ENCODE data around the gene RACGAP1.

DNA sequence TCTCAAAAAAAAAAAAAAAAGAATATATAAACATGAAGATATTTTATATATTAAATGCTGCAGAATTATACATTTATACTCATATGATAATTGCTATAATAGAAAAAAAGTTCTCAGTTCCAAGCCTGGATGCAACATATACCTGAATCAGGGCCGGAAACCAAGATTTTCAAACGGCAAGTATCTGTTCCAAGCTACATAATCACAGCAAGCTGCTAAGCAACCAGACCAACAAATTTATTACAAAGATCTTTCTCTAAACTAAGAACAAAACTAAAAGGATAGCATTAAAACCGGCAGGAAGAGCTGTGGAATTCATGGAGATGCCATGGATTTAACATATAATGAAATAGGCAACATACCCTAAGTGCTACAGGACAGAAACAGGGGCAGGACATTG is 7.1 kb downstream of the RACGAP1 start:
- TF ChIP-seq CTCF (IDR thresholded peaks at IDR 0.05) (no peak), POLR2A (IDR thresholded peaks at IDR 0.05) (no peak)

All from testis (tissue), 2 donors.